Measurements from ENCODE around the gene CTDNEP1.

DNA sequence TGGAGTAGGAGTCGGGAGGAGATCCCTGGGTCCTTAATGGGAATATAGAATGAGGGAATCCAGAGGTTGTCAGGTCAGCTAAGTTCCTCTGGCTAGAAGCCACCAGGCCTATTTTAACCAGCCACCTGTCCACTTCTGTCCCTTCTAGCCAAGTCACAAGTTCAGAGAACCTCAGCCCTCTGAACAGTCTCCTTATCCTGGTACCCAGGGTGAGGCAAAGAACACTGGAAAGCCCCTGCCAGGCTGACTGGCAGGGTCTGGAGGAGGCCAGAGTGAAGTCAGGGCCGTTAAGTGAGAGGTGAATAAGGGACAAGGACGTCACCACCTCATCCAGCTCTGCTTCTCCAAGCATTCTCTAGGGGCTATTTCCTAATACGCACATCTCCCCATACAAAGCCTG, 2.7 kb downstream of the CTDNEP1 start:
- TF ChIP-seq CTCF (IDR thresholded peaks at IDR 0.05 in 8 of 11, conservative IDR thresholded peaks at IDR 0.05 in 3 of 11) (no peak), POLR2A (IDR thresholded peaks at IDR 0.05) (no peak)

Data from spleen (tissue), 7 donors.